Mucosa of stomach (tissue), 1 donor: Measurements from ENCODE around the gene BPHL.
"Not testable (repeated sequence)": the region's sequence is repeated elsewhere in the genome, so short reads cannot be mapped to it uniquely, and the experiment has no call there.

ENCODE experiments used
- H3K27me3 ChIP-seq: one replicate; pipeline ENCODE4 v1.7.0; 2013; ENCODE audit warnings: mild to moderate bottlenecking, low read length; ENCODE audit not compliant: control insufficient read depth, insufficient read depth
- H3K36me3 ChIP-seq: one replicate; pipeline ENCODE4 v1.7.0; 2013; ENCODE audit warnings: low read length; ENCODE audit not compliant: control insufficient read depth, insufficient read depth
- H3K4me1 ChIP-seq: one replicate; pipeline ENCODE4 v1.7.0; 2013; ENCODE audit warnings: mild to moderate bottlenecking, low read length; ENCODE audit not compliant: control insufficient read depth, insufficient read depth
- H3K4me3 ChIP-seq: one replicate; pipeline ENCODE4 v1.7.0; 2013; ENCODE audit warnings: low read length
- H3K9ac ChIP-seq: one replicate; pipeline ENCODE4 v1.7.0; 2013; ENCODE audit warnings: mild to moderate bottlenecking, low read length, moderate library complexity
- H3K9me3 ChIP-seq: one replicate; pipeline ENCODE4 v1.7.0; 2013; ENCODE audit warnings: mild to moderate bottlenecking, low read length, moderate library complexity; ENCODE audit not compliant: control insufficient read depth
- donor health status: Pancreatic carcinoma.

Gene BPHL

DNA sequence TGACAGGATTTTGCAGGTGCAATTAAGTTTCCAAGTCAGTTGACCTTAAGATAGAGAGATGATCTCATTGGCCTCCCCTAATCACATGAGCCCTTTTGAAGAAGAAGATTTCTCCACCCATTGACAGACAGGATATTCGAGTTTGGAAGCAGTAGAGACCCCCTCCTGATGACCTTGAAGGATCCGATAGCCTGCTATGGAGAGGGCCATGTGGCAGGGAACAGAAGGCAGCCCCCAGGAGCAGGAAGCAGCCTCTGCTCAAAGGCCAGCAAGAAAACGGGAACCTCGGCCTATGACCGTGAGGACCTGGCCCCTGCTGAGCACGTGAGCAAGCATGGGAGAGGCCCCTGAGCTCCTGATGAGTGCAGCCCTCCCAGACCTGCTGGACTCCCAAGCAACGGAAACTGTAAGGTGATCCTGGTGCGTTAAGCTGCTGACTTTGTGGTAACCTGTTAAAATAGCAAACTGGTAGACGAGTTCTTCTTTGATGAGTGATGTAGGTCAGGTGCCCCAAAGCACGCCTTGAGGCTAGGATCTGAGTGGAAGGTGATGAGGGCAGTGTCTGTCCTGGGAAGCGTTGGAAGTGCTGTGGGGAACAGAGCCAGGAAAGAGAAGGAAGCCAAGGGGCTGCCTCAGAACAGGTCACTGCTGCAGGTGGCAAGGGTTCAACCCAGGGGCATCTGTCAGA, 57.3 kb downstream of the BPHL start:
- no peaks in the 10 kb centered on the region for H3K36me3 ChIP-seq
- no peaks in the 10 kb centered on the region for H3K9me3 ChIP-seq
- no peaks in the 10 kb centered on the region for H3K27me3 ChIP-seq
- no peak overlapping the region for H3K9ac ChIP-seq
- no peak overlapping the region for H3K4me3 ChIP-seq
- H3K4me1 ChIP-seq: no peaks in the 10 kb centered on the region

DNA sequence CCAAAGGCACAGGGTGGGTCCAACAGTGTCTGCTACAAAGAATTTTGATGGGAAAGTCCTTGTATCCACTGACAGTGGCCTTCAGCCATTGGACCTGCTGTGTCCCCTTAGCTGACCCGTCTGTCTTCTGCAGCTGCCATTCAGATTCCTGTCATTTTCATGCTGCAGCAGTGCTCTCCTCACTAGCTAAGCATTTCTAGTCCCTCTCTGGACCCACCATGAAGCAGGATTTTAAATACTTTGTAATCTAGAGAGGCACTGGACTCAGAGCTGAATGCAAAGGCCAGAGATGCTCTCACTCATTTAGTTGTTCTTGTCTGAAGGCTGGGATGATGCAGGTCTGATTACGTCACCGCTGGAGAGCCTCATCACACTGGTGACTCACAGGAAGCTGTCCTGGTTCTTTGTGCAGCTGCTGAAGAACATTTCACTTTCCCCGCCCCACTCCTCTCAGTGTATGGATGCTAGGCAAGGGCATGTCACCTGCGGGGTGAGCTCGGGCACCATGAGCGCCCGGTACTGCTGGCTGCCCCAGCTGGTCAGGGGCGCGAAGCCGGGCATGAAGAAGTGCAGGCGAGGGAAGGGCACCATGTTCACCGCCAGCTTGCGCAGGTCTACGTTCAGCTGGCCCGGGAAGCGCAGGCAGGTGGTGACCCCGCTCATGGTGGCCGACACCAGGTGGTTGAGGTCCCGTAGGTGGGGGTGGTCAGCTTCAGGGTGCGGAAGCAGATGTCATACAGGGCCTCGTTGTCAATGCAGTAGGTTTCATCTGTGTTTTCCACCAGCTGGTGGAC, 58.2 kb downstream of the BPHL start:
- H3K9me3 ChIP-seq: no peaks in the 10 kb centered on the region
- H3K4me3 ChIP-seq: no peak overlapping the region
- no peak overlapping the region for H3K9ac ChIP-seq
- no peaks in the 10 kb centered on the region for H3K36me3 ChIP-seq
- H3K4me1 ChIP-seq: no peaks in the 10 kb centered on the region
- no peaks in the 10 kb centered on the region for H3K27me3 ChIP-seq

DNA sequence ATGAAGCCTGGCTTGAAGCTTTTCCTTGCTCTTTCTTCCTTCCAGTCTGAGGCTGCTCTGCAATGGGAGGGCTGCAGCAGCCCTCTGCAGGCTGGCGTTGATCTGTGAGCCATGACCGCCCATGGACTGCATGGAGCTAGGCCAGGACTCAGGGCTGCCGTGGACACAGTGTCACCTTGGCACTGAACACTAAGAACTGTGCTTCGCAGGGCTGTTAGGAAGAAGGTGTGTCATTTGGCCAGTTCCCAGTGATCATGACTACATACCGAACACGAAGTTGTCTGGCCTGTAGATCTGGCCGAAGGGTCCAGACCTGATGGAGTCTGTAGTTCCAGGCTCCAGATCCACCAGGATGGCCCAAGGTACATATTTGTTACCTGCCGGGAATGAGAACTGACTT, 60.2 kb downstream of the BPHL start:
- not testable (repeated sequence) for H3K9me3 ChIP-seq, H3K4me3 ChIP-seq, H3K27me3 ChIP-seq, H3K4me1 ChIP-seq, H3K9ac ChIP-seq, H3K36me3 ChIP-seq

DNA sequence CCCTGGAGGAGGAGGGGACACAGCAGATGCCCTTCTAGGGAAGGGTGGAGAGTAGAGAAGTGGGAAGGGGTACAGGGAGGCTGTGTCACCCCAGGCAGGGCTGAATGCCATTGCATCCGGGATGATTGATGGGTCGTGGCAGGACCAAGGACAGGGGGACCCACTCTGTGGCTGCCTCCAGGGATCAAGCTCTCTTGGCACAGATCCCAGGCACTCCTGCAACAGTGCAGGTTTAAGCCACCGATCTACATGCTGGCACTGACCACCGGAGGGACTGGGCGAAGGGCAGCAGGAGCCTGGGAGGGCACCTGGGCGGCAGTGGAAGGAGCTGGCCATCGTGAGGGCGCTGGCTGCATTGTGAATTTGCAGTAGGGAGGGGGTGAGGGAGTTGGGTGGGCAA, 61.4 kb downstream of the BPHL start:
- not testable (repeated sequence) for H3K27me3 ChIP-seq, H3K9ac ChIP-seq, H3K36me3 ChIP-seq, H3K9me3 ChIP-seq, H3K4me1 ChIP-seq, H3K4me3 ChIP-seq

DNA sequence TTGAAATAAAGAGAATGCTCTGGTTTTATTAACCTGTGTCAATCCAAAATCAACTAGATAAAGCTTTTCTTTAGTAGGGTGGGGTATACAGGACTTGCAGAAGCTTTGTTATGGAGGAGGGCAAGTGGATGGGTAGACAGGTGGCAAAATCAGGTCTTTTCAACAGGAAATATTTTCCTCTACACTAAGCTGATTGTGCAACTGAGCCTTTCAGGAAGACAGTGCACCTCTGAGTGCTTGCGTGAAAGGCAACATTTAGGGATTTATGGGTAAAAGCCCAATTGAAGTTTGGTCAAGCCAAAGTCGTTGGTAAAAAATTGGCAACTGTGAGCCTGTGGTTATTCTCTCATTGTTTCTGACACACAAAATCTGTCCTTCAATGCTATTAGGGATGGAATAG, 62.6 kb downstream of the BPHL start:
- Histone ChIP-seq H3K4me3 (no peak overlapping the region), H3K4me1 (no peaks in the 10 kb centered on the region), H3K36me3 (no peaks in the 10 kb centered on the region), H3K9ac (no peak overlapping the region), H3K9me3 (no peaks in the 10 kb centered on the region), H3K27me3 (no peaks in the 10 kb centered on the region)

DNA sequence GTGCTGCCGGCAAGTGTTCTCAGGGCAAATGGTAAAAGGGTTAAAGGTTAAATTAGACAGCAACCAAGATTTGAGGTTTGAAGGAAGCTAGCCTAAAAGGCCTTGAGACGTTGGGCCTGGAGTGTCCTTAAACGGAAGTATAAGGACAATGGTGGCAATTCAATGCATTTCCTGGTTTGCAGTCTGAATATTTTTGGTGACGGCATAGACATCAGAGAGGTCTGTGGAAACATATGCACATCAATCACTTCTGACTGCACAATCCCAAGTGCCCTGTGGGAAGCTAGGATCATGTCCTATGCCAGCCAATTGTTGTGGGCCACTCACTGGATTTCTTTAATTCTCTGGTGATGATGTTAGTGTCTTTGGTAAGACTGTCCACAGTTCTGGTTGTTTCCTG, 64.6 kb downstream of the BPHL start:
- Histone ChIP-seq H3K9me3 (no peaks in the 10 kb centered on the region), H3K4me1 (no peaks in the 10 kb centered on the region), H3K27me3 (peaks cover 6% of the 10 kb centered on the region), H3K4me3 (no peak overlapping the region), H3K9ac (no peak overlapping the region), H3K36me3 (no peaks in the 10 kb centered on the region)

DNA sequence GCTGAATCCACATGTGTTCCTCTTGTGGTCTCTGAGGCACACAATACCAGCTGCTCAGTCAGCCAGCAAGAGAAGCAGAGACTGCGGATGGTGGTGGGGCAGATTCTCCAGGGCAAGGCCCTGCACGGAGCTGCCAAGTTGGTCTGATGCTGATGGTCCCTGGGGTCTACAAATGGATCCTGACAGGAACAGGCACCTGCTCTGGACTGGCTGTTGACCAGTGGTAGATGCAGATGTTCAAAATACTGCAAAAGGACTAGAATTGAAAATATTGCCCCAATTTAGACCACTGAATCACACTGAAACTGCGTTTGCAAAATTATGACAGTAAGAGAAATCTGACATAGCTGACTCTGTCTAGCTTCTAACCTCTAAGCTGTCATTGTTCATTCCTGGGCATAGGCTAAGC, 68.5 kb downstream of the BPHL start:
- Histone ChIP-seq H3K36me3 (no peaks in the 10 kb centered on the region), H3K27me3 (peaks cover 9% of the 10 kb centered on the region), H3K9me3 (no peaks in the 10 kb centered on the region), H3K4me3 (no peak overlapping the region), H3K9ac (no peak overlapping the region), H3K4me1 (no peaks in the 10 kb centered on the region)

DNA sequence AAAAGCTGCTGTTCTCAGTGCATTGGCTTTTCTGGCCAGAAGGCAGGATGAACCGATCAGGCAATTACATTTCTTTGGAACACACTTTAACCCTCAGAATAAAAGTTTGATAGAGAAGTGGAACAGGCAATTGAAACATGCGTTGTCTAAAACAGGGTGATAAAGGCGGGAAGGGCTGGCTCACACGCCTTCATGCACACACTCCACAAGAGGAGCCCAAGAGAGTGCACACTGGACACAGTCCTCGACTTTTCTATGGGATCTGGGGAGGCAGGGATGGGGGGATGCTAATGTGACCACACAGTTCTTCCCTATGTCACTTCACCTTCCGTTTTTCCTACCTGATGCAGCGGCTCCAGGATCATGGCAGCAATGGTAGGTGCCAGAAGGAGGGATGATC, 69.8 kb downstream of the BPHL start:
- Histone ChIP-seq H3K9ac (no peak overlapping the region), H3K4me3 (no peak overlapping the region)

DNA sequence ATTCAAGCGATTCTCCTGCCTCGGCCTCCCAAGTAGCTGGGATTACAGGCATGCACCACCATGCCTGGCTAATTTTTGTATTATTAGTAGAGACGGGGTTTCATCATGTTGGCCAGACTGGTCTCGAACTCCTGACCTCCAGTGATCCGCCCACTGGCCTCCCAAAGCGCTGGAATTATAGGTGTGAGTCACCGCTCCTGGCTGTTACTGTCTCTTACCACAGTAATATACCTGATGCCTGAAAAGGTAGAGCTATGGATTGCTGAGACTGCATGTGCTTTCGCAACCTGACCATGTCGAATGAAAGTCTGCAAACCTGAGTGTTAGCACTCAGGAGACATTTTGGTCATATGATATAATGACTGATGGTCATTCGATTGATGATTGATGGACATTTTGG, 70.7 kb downstream of the BPHL start:
- H3K4me1 ChIP-seq, H3K9me3 ChIP-seq, H3K27me3 ChIP-seq, H3K9ac ChIP-seq, H3K36me3 ChIP-seq, H3K4me3 ChIP-seq: not testable (repeated sequence)

More for the DNA sequence above, 69.8 kb downstream of the BPHL start:
- no peaks in the 10 kb centered on the region for H3K4me1 ChIP-seq
- H3K27me3 ChIP-seq: peaks cover 9% of the 10 kb centered on the region
- no peaks in the 10 kb centered on the region for H3K9me3 ChIP-seq
- no peaks in the 10 kb centered on the region for H3K36me3 ChIP-seq

DNA sequence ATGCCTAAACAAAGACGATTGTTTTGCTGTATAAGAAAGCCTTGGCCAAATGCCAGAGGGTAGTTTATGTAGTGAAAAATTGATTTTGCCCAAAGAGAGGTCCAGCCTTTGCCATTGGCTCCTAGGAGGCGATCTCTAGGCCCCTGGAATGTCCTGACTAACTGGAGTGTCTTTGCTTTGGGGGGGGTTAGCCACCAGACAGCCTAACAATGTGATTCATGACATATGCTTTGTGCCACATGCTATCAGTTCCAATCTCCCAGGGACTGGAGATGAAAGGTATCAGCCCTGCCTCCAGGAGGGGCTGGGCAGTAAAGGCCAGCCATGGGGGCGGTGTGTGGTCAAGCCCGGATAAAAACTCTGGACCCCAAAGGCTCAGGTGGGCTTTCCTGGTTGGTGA, 71.5 kb downstream of the BPHL start:
- H3K4me3 ChIP-seq: no peak overlapping the region
- H3K9me3 ChIP-seq: no peaks in the 10 kb centered on the region
- no peaks in the 10 kb centered on the region for H3K4me1 ChIP-seq
- H3K27me3 ChIP-seq: peaks cover 9% of the 10 kb centered on the region
- H3K36me3 ChIP-seq: no peaks in the 10 kb centered on the region
- no peak overlapping the region for H3K9ac ChIP-seq

DNA sequence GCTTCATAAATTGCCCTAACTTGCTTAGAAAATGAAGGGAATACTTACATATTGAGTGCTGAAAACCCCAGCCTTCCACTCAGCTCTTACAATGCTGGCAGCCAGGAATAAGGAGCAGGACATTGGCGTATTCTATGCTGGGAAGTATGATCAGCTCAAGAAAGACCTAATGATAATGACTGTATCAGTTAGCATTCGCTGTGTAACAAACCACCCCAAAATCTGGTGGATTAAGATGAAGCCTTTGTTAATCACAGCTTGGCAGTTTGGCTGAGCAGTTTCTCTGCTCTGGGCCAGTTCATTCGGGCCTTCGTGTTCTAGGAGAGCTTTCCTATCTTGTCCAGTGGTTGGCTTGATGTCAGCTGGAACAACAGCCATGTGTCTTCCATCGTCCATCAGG, 72.3 kb downstream of the BPHL start:
- Histone ChIP-seq H3K9me3 (no peaks in the 10 kb centered on the region), H3K9ac (no peak overlapping the region), H3K4me3 (no peak overlapping the region), H3K4me1 (no peaks in the 10 kb centered on the region), H3K27me3 (peaks cover 9% of the 10 kb centered on the region), H3K36me3 (no peaks in the 10 kb centered on the region)

DNA sequence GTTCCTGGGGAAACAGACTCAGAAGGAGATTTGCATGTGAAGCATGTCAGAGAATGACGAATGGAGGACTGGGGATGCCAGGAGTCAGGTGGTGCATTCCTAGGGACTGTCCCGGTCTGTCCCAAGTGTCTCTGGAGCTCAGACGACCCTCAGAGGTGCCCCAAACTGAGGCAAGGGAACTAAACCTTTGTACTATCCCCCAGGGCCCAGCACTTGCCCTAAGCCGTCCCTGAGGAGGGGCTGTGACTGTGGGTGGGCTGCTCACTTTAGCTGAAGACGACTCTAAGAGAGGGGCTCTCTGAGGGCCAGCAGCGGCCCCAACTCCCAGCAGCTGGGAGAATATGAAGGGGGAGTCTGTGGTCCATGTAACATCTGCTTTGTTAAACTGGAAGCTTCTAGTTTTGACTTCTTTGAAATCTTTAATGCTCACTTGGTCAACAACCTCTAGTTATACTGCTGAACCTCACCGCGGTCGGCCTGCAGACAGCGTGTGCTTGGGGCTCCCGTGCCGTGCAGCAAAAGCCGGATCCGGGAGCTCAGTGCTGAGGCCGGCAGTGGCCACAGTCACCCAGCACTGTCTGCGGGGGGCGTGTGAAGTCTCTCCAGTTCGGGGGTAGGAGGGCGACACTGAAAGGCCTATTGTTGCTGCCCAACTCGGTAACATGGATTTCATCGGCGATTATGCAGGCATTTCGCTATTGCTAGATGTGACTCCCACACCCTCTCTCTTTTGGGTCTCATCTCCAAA, 74.8 kb downstream of the BPHL start:
- Histone ChIP-seq H3K4me1 (no peaks in the 10 kb centered on the region), H3K9ac (no peak overlapping the region), H3K4me3 (no peak overlapping the region), H3K36me3 (no peaks in the 10 kb centered on the region), H3K9me3 (no peaks in the 10 kb centered on the region), H3K27me3 (peaks cover 3% of the 10 kb centered on the region)
